ENCODE results near the gene KIF16B.
A peak's percentile ranks its signal among the peaks of the same experiment; 100 is the strongest.
"Not testable (repeated sequence)": the region's sequence is repeated elsewhere in the genome, so short reads cannot be mapped to it uniquely, and the experiment has no call there.

The KIF16B gene

GRCh38 chr20:16589623-16590022, 16.4 kb upstream of the KIF16B start:
- no peak for DNase-seq (ENCODE audit: low spot score)

GRCh38 chr20:16588241-16588640, 15.0 kb upstream of the KIF16B start:
- no peak for DNase-seq (ENCODE audit: low spot score)

GRCh38 chr20:16587066-16587465, 13.8 kb upstream of the KIF16B start:
- DNase-seq (ENCODE audit: low spot score): no peak

GRCh38 chr20:16583474-16583873, 10.2 kb upstream of the KIF16B start:
- DNase-seq (ENCODE audit: low spot score): no peak

GRCh38 chr20:16581241-16581640, 8.0 kb upstream of the KIF16B start:
- DNase-seq (ENCODE audit: low spot score): no peak

- no peak for DNase-seq (ENCODE audit: low spot score)
Measured at GRCh38 chr20:16580620-16581019, 7.4 kb upstream of the KIF16B start.

GRCh38 chr20:16580147-16580546, 6.9 kb upstream of the KIF16B start:
- DNase-seq (ENCODE audit: low spot score): no peak

- no peak for DNase-seq (ENCODE audit: low spot score)
Measured at GRCh38 chr20:16576219-16576618, 3.0 kb upstream of the KIF16B start.

GRCh38 chr20:16575390-16576140, 2.3 kb upstream of the KIF16B start:
- no peak for DNase-seq (ENCODE audit: low spot score)

- peak; percentile 86 for DNase-seq (ENCODE audit: low spot score)
Measured at GRCh38 chr20:16574656-16575355, 1.6 kb upstream of the KIF16B start.

GRCh38 chr20:16571333-16571732, 1.9 kb downstream of the KIF16B start:
- no peak for DNase-seq (ENCODE audit: low spot score)

- no peak for DNase-seq (ENCODE audit: low spot score)
Measured at GRCh38 chr20:16569246-16570153, 3.7 kb downstream of the KIF16B start.

GRCh38 chr20:16566080-16566479, 7.2 kb downstream of the KIF16B start:
- DNase-seq (ENCODE audit: low spot score): no peak

- not testable (repeated sequence) for DNase-seq (ENCODE audit: low spot score)
Measured at GRCh38 chr20:16564079-16564478, 9.2 kb downstream of the KIF16B start.

- no peak for DNase-seq (ENCODE audit: low spot score)
Measured at GRCh38 chr20:16563066-16563806, 10.0 kb downstream of the KIF16B start.

- DNase-seq (ENCODE audit: low spot score): no peak
Measured at GRCh38 chr20:16562259-16562658, 11.0 kb downstream of the KIF16B start.

- DNase-seq (ENCODE audit: low spot score): no peak
Measured at GRCh38 chr20:16560661-16561060, 12.6 kb downstream of the KIF16B start.

GRCh38 chr20:16560216-16560615, 13.0 kb downstream of the KIF16B start:
- DNase-seq (ENCODE audit: low spot score): no peak

GRCh38 chr20:16556301-16556700, 16.9 kb downstream of the KIF16B start:
- no peak for DNase-seq (ENCODE audit: low spot score)

GRCh38 chr20:16555754-16556153, 17.5 kb downstream of the KIF16B start:
- no peak for DNase-seq (ENCODE audit: low spot score)

- no peak for DNase-seq (ENCODE audit: low spot score)
Measured at GRCh38 chr20:16554766-16555543, 18.3 kb downstream of the KIF16B start.

Data from left forelimb (tissue), 1 donor.